Stimulated activated CD8-positive, alpha-beta memory T cell treated with anti-CD3 and anti-CD28 coated beads, Interleukin-2, amount 100 ng/mL, for 1 hour (primary cell): ENCODE measurements around the gene EGF.

Experiments
- DNase-seq, 2 donors: peaks; one replicate each; pipeline ENCODE4 v3.0.0-alpha.2; 2020; ENCODE audit warnings: low read depth in 2 of 2

EGF gene

DNA sequence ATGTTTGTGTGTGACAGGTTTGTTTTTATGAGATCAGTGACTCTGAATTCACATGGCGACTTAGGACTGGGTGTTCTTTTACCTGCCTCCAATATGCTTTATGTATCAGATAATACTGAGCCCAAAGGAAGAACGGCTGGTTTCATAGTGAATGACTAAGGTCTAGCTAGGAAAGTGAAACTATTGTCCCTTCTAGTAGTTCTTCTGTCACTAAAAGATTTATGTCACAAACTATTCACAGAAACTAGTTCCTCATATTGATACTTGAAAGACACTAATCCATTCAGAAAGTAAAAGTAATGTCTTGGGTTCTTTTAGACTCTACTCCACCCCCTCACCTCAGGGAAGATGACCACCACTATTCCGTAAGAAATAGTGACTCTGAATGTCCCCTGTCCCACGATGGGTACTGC, 81.7 kb downstream of the EGF start:
- no peak for DNase-seq

DNA sequence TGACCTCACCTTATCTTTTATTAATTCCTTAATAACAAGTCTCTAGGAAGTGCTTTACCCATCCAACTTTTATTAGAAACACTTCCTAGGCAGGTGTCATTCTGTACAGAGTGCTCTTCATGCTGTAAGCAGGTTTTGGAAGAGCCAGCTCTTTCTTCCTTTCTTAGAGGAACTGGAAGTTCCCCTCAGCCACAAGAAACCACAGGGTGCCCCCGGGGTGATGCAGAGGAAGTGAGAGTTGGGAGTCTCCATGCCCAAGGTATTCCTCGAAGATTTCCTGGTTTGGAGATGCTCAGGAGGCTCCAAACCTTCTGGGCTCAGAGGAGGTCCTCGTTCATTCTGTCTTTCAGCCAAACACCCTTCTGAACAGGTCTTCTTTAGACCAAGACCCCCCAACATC, 83.8 kb downstream of the EGF start:
- no peak for DNase-seq

DNA sequence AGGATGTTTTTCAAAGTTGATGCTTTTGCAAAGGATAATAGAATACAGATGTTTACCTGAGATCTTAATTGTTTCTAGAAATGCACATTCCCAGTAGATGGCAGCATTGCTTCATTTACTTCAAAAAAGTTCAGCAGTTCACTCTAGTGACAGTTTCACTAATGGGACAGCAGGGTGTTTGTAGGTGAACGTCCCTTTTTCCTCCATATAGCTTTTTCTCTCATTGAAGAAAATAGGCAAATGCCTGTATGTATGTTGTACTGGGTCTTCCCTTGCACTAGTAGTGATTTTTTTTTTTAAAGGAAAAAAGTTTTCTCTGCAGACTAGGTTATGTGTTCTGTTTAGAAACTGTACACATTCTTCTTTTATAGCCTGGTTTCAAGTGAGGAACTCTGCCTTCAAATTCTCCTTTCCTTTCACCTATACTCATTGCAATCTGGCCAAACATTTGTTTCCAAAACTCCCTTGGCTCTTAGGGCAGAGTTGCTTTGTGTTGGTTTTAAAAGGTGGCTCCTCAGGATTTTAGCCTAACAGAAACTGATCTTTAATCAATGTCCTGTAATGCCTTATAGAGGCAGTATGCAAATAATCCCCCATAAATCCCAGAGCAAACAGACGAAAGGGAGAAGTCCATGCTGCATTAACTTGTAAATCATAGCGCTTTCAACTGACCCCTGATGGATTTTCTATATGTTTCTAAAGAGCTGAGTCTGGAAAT, 86.3 kb downstream of the EGF start:
- no peak for DNase-seq

DNA sequence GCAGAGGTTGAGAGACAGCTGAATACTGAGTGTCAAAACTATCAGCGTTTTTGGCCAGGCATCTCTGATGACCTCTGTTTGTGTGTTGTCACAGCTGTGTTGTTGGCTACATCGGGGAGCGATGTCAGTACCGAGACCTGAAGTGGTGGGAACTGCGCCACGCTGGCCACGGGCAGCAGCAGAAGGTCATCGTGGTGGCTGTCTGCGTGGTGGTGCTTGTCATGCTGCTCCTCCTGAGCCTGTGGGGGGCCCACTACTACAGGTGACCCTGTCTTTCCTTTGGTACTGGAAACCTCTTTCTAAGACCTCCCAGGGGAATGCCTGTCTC, 86.9 kb downstream of the EGF start:
- DNase-seq = no peak

DNA sequence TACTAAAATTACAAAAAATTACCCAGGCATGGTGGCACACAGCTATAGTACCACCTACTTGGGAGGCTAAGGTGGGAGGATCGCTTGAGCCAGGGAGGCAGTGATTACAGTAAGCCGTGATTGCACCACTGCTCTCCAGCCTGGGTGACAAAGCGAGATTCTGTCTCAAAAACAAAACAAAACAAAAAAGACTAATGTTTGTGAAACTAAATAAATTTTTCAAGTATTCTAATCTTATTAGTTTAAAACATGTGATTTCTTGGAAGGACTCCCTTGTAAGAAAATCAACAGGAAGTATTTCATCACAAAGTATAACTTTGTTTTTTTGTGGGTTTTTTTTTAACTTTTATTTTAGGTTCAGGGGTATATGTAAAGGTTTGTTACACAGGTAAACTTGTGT, 89.6 kb downstream of the EGF start:
- DNase-seq = no peak

DNA sequence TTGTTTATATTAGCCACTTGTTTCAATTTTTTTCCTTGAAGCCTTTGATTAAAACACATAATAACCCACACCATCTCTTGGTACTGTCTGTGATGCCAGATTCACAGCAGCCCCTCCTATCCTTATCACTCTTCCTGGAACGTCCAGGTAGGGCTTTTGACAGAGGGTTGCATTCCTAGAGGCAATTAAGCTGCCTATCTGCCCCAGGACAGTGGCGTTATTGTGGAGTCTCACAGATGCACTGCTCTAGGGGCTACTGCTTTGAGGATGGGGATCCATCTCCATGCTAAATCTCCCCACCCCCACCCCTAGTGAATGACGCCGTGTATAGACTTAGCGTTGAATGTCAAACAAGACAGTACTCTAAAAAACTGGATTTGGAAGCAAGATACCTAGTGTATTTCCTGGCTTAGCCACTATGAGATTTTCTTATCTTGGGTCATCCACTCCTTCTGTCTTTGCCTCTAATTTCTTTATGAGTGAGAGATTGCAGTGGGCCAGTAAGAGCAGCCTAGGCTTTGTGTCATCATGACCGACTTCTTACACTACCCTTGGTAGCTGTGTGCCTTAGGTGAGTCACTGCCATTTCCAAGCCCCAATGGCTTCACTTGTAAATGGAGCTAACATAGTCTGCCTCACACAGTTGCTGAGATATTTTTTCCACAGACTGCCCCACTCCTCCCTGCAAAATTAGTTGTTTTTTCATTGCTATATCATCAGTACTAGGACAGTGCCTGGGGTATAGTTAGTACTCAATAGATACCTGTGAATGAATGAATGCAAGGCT, 90.9 kb downstream of the EGF start:
- DNase-seq = no peak

DNA sequence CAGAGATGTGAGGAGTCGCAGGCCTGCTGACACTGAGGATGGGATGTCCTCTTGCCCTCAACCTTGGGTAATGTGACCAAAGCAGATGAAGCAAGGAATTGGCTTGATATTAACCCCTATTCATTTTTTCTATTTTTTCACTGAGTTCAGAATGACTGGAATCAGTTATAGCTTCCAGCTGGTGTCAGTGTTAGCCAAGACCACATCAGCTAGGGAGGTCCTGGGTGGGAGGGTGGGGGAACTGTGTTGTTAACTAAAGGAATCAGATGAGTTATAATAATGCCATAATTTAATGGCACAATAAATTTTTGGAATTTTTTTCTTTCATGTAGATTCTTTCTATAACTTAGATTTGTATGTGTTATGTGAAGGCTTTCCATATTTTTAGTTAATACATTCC, 91.9 kb downstream of the EGF start:
- no peak for DNase-seq

DNA sequence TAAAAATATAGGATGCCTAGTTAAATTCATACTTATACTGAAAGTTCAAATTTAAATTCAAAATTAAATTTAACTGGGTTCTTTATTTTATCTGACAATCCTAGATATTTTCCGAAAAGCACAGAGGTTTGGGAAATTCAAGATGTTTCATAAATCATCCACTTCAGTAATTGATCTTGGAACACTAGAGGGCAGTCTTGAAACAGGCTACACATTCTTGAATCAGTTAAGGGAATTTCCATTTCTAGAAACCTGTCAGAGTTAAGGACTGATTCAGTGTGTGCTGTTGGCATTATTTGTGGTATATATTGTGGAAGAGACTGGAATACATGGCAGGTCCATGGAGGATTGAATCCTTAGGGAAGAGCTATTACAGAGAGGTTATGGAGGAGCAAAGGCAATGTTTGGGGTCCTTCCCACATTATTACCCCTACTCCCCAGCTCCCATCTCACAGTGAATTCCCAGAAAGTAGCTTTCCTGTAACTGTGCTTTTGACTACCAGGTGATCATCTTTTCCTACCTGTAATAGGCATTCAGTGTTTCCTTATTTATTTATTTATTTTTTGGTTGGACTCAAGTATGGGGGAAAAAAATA, 92.9 kb downstream of the EGF start:
- no peak for DNase-seq

DNA sequence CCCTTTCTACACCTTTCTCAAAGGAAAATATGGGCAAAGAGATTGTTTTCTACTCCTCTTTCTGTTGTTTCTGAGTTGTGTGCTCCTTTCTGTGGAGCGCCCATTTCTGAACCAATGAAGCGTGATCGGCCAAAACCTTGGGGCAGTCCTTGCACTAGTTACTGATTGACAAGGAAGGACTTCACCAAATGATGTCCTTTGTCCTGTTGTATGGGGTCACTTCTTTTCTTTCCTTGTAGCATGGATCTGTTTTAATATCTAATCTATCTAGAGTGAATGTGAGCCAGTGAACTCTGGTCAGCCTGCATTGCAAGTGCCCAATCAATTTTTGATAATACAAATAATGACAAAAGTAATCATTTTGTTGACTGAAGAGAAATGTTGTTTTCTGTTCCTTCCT, 94.5 kb downstream of the EGF start:
- no peak for DNase-seq

DNA sequence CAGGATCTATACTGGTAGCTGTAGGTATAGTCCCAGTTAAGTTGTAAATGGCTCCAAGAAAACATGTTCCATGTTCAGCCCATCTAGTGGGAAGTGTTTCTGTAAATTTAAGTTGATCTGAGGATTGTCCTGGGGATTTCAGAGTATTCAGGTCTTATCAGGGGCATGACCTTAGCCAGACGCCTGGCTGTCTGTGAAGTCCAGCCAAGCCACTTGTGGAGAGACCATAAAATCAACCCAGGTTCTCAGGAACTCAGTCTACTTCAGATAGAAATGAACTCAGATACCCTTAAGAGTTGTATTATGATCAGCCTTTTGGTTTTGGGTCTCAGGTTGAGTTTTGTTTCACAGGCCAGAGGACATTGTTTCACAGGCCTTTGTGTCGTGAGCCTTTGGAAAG, 95.9 kb downstream of the EGF start:
- DNase-seq = no peak

DNA sequence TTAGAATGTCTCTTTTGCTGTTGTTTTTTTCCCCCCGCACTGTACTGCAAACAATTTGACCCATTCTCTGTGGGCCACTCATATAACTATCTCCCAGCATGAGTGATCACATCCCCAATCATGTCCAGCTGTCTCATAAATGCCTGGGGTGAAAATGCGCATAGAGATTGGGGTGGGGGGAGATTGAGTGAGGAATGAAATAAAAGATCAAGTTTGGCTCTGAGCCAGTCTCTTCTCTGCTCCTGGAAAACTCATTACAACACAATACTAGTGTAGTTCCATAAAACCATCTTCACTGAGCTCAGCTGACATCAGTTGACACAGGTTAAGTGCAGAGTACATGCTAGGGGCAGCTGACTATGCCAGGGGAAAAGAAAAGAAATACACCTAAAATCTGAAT, 96.9 kb downstream of the EGF start:
- no peak for DNase-seq

DNA sequence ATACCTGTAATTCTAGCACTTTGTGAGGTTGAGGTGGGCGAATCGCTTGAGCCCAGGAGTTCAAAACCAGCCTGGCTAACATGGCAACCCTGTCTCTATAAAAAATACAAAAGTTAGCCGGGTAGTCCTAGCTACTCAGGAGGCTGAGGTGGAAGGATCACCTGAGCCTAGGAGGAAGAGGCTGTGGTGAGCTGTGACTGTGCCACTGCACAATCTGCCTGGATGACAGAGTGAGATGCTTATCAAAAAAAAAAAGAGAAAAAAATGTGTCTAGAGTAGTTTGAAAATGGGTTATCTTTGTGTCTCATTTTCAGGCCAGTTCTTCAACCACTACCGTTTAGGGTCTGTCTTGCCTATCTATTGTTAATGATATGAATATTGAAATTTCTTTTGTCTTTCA, 98.1 kb downstream of the EGF start:
- no peak for DNase-seq

DNA sequence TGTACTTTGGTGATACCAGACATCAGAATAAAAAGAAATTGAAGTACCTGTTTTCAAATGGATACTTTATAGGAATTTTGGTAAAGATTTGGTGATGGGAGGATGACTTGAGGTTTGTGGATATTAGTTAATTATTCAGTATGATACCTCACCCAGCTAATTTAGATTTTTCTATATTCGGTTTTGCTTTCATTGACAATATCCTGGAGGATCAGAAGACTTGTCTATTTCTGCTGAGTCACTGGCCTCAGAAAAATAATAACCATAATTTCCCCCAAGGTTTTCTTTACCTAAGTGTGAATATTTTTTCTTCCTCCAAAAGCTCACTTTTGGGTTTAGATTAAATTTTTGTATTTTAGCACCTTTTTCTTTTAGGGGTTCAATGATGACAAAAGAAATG, 100.2 kb downstream of the EGF start:
- DNase-seq = no peak

DNA sequence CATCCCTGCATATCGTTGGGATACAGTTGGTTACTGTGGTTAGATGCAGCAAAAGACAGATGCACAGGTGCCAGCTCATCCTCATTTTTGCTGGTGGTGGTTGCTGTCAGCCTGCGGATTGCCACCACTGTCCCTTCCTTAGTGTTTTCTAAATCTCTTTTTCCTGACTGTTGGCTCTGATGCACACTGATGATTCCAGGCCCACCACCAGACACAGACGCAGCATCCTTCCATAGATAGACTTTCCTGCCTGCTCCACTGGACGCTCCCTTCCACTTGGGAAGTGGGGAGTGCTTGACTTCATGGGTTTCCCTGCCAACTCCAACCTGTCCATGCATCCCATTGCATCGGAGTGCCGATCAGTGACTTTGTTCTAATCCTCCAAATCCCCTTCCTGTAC, 101.5 kb downstream of the EGF start:
- no peak for DNase-seq

DNA sequence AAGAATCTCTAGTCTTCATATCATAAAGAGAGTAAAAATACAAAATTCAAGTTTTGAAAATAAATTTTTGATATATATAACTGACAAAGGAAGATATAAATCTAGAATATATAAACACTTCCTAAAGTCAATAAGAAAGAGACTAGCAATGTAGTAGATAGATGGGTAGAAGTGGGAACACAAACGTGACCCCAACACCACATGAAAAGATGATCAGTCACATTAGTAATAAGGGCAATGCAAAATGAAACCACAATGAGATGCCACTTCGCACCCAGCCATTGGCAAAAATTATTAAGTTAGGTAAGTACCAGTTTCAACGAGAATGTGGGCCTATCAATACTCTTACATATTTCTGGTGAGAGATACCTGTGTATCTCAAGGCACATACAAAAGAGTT, 106.5 kb downstream of the EGF start:
- no peak for DNase-seq

DNA sequence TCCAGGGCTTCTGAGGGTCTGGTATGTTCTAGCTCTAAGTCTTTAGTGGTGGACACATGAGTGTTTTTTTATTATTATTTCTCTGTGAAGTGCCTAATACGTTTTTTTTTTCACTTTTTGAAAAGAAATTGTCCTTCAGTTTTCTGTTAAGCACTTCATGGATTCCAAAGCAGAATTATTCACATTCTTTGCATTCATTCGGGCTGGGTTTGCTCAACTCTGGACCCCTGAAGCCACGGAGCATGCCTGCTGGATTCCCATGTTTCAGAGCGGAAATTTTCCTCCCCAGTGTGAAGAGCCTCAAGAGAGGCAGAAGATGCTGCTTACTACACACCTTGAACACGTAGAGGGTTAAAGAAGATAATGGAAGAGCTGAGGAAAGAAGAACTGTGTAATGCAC, 107.5 kb downstream of the EGF start:
- DNase-seq = no peak

DNA sequence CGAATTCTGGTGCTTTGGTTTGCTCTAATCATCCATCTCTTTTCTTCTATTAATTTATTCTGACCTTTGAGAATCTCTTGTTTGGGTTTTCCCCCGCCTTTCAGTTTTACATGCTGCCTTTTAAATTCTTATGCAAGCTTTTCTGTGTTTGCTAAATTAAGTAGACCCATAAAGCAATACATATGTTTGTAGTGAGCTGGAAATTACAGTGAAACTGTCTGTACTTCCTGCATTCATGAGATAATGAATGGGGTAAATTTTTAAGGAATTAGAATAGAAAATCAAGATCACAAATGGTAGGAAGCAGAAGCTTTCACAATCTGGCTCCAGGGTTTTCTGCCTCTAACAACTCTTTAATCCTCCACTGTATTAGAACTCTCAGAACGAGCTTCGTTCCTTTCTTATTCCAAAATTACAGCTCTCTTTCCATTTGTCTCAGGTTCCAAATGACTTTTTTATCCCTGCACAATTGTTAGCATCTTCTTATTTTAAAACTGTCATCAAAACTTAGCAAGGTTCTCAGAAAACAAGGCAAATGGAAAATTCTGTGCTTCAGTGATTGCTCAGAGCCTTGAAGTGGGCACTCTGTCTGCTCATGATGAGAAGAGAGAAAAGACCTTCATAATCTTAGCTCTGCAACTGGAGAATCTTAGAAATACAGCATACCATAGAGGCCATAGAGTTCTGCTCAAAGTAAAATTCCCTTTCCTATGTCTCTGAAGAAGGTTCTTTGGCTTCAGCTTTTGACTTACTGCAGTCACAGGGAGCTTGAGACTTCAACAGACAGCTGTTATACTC, 108.2 kb downstream of the EGF start:
- DNase-seq = no peak

DNA sequence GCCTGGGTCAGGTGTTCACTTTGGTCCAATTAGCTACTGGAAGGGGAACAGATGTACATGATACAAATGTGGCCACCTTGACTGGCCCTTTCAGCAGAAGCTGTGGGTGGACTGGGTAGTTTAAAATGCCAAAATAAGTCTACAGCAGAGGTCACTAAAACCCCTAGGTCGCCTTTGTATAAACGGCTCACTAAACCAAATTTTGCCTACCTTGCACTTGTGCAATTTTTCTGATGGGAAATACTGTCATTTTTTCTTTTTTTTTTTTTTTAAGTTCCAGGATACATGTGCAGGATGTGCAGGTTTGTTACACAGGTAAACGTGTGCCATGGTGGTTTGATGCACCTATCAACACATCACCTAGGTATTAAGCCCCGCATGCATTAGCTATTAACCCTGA, 109.8 kb downstream of the EGF start:
- DNase-seq = no peak

DNA sequence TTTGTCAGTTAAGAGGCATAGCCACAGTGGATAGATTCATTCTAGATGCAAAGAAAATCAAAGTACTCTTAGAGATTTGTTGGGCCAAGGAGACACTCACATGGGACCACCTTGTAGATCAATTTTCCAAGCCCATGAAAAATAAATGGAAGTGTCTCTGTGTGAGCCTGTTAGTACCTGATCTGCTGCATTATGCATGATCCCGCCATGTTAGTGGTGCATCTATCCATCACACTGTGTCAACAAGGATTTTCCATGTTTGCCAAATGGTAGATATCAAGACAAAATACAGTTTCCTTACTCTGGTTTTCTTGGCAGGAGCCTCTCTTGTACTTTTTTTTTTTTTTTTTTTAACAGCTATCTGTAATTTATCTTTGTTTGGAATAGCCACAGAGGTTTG, 112.4 kb downstream of the EGF start:
- no peak for DNase-seq

DNA sequence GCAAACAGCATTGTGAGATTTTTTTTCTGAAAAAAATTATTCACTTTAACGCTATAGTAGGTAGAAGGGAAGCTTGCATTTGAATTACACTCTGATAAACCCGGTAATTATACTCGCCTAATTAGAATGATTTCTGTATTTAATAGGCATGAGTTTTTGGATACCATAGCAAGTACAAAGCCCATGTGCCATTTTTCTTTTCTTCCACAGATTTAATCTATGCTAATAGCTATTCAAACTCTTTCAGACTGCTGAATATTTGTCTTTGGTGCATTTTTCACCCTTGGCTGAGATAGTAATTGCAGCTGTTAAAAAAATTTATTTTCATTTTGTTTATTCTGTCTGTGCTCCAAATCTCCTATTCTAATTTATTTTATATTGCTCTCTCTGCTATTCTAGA, 113.0 kb downstream of the EGF start:
- no peak for DNase-seq

DNA sequence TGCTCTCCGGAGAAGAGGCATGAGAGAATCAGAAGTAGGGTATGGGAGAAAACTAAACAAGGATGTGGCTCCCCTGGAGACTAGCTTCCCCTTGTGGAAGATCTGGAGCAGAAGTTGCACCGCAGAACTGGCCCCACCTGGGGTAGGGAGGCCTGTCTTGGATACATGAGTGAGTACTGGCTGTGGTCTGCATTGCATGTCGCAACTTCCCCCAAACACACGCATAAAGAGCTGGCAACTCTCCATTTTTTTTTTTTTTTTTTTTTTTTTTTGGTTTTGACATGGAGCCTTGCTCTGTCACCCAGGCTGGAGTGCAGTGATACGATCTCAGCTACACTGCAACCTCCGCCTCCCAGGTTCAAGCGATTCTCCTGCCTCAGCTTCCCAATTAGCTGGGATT, 119.9 kb downstream of the EGF start:
- no peak for DNase-seq

DNA sequence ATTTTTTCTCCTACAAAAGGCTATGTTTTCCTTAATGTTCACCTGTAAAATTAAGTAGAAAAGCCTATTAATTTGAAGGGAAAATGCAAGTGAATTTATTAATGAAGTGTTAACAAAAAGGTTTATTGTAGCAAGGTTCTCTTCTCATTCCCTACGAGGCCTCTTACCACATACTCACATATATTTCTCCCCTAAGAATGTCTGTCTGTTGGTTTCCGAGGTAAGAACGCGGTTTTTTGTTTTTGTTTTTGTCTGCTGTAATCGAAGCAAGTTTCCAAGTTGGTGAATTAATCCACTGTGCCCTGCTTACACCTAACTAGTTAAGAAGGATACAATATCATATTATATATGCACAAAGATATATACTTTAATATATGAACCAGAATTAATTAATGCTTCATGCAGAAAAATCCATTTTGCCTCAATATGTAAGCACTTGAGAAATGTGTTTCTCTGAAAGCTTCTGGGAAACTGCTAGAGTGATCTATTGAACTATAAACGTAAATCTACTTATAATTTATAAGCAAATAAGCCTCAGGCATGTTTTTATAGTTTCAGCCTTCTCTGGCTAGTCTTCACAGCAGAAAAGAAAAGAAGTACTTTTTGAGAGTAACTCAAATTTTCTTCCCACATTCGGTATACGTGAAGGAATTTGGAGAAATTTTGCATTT, 120.8 kb downstream of the EGF start:
- no peak for DNase-seq
